ENCODE data around the gene VAV2. TPM values are rescaled to one million over a fixed set of nuclear protein-coding genes. Genes with fewer than 3 reads are reported as not detected.

Gene VAV2
- total RNA-seq, 1 experiment from 2014 or later = 9.7 TPM

GRCh38 chr9:133874659-133875058 lies 117.5 kb downstream of the VAV2 start:
- Histone ChIP-seq H3K27me3 (ENCODE audit: low read length) (no peaks in the 10 kb centered on the region), H3K4me2 (ENCODE audit: low read length) (peak overlapping the region; percentile 83), H3F3A (ENCODE audit: low read length, unreplicated experiment) (peaks cover 6% of the 10 kb centered on the region), H3K27ac (ENCODE audit: low read length) (peak overlapping the region; percentile 100), H3K9me3 (ENCODE audit: low read length) (no peaks in the 10 kb centered on the region), H3K36me3 (ENCODE audit: low read depth, low read length) (no peaks in the 10 kb centered on the region), H3K4me1 (ENCODE audit: insufficient read depth, low read length) (peaks cover 25% of the 10 kb centered on the region), H4K20me1 (ENCODE audit: low read length) (no peaks in the 10 kb centered on the region), H3K9me2 (replicated peaks; ENCODE audit: low read length) (no peaks in the 10 kb centered on the region), H3K79me2 (ENCODE audit: low read length) (peaks cover 43% of the 10 kb centered on the region), H3K9ac (ENCODE audit: low read length) (peak overlapping the region; percentile 85), H2AFZ (ENCODE audit: low read length) (0 out of 2 replicates have a peak overlapping the region, but pooled peaks have one; percentile 54), H3K4me3 (ENCODE audit: low read length) (peak overlapping the region; percentile 56; the same call in 1 of the 2 replicates)
- ChIA-PET CTCF (no interaction called here), POLR2A (ENCODE audit: unreplicated experiment) (no interaction called here)
- DNase-seq (no peak), ATAC-seq (peak; percentile 7; the same call in 1 of the 2 replicates)
- intact Hi-C loops (cut with micrococcal nuclease) = loop anchor here (2.0 kb wide), 1 partner anchor 118 kb away; the partner anchor contains the start of gene VAV2
- TF ChIP-seq EZH2phosphoT487 (IDR thresholded peaks at IDR 0.05; ENCODE audit: borderline replicate concordance, low read length) (no peak), EZH2 (IDR thresholded peaks at IDR 0.05; ENCODE audit: low read length, unreplicated experiment) (no peak), CTCF (conservative IDR thresholded peaks at IDR 0.05; ENCODE audit: low read depth, low read length) (no peak)
- no TSS peak for BruUV-seq (replicated peaks)

GRCh38 chr9:133874060-133874657 lies 118.0 kb downstream of the VAV2 start:
- TF ChIP-seq EZH2 (IDR thresholded peaks at IDR 0.05; ENCODE audit: low read length, unreplicated experiment) = no peak
- no peak for TF ChIP-seq EZH2phosphoT487 (IDR thresholded peaks at IDR 0.05; ENCODE audit: borderline replicate concordance, low read length)
- no peak for TF ChIP-seq CTCF (conservative IDR thresholded peaks at IDR 0.05; ENCODE audit: low read depth, low read length)
- H3K79me2 ChIP-seq (ENCODE audit: low read length) = peaks cover 45% of the 10 kb centered on the region
- 0 out of 2 replicates have a peak overlapping the region, but pooled peaks have one; percentile 54 for H2AFZ ChIP-seq (ENCODE audit: low read length)
- ChIA-PET CTCF (no interaction called here), POLR2A (ENCODE audit: unreplicated experiment) (interaction anchor here (1.1 kb wide), 1 partner anchor 70 kb away, joined by 3 read pairs; no protein-coding TSS in a partner anchor)
- peak overlapping the region; percentile 56 for H3K4me3 ChIP-seq (ENCODE audit: low read length)
- H3K27me3 ChIP-seq (ENCODE audit: low read length) = no peaks in the 10 kb centered on the region
- DNase-seq (peak; percentile 92), ATAC-seq (peak; percentile 87)
- no peaks in the 10 kb centered on the region for H3K9me2 ChIP-seq (replicated peaks; ENCODE audit: low read length)
- H3K9ac ChIP-seq (ENCODE audit: low read length) = peak overlapping the region; percentile 85
- no peaks in the 10 kb centered on the region for H3K9me3 ChIP-seq (ENCODE audit: low read length)
- intact Hi-C loops (cut with micrococcal nuclease) = loop anchor here (2.0 kb wide), 1 partner anchor 119 kb away; the partner anchor contains the start of gene VAV2
- H3K36me3 ChIP-seq (ENCODE audit: low read depth, low read length) = no peaks in the 10 kb centered on the region
- no TSS peak for BruUV-seq (replicated peaks)
- H3K4me1 ChIP-seq (ENCODE audit: insufficient read depth, low read length) = peaks cover 25% of the 10 kb centered on the region
- peaks cover 6% of the 10 kb centered on the region for H3F3A ChIP-seq (ENCODE audit: low read length, unreplicated experiment)
- H3K27ac ChIP-seq (ENCODE audit: low read length) = peak overlapping the region; percentile 100
- no peaks in the 10 kb centered on the region for H4K20me1 ChIP-seq (ENCODE audit: low read length)
- H3K4me2 ChIP-seq (ENCODE audit: low read length) = peak overlapping the region; percentile 83

GRCh38 chr9:133873461-133873891 lies 118.6 kb downstream of the VAV2 start:
- intact Hi-C loops (cut with micrococcal nuclease) = no loop called here
- Histone ChIP-seq H3K4me1 (ENCODE audit: insufficient read depth, low read length) (peaks cover 25% of the 10 kb centered on the region), H3K4me2 (ENCODE audit: low read length) (peak overlapping the region; percentile 83)

More at GRCh38 chr9:133873461-133873891, 118.6 kb downstream of the VAV2 start:
- no peaks in the 10 kb centered on the region for H3K9me3 ChIP-seq (ENCODE audit: low read length)
- CTCF ChIA-PET = no interaction called here
- H3K36me3 ChIP-seq (ENCODE audit: low read depth, low read length) = no peaks in the 10 kb centered on the region
- H3K79me2 ChIP-seq (ENCODE audit: low read length) = peaks cover 45% of the 10 kb centered on the region
- ATAC-seq = peak; percentile 3
- no peak for DNase-seq
- peak overlapping the region; percentile 85 for H3K9ac ChIP-seq (ENCODE audit: low read length)
- BruUV-seq (replicated peaks) = no TSS peak
- peak overlapping the region; percentile 100 for H3K27ac ChIP-seq (ENCODE audit: low read length)
- no peaks in the 10 kb centered on the region for H4K20me1 ChIP-seq (ENCODE audit: low read length)
- H3K27me3 ChIP-seq (ENCODE audit: low read length) = no peaks in the 10 kb centered on the region
- H3K4me3 ChIP-seq (ENCODE audit: low read length) = peak overlapping the region; percentile 56
- no peaks in the 10 kb centered on the region for H3K9me2 ChIP-seq (replicated peaks; ENCODE audit: low read length)
- peaks cover 6% of the 10 kb centered on the region for H3F3A ChIP-seq (ENCODE audit: low read length, unreplicated experiment)
- H2AFZ ChIP-seq (ENCODE audit: low read length) = 0 out of 2 replicates have a peak overlapping the region, but pooled peaks have one; percentile 54
- TF ChIP-seq EZH2phosphoT487 (IDR thresholded peaks at IDR 0.05; ENCODE audit: borderline replicate concordance, low read length) (no peak), EZH2 (IDR thresholded peaks at IDR 0.05; ENCODE audit: low read length, unreplicated experiment) (no peak), CTCF (conservative IDR thresholded peaks at IDR 0.05; ENCODE audit: low read depth, low read length) (no peak)
- POLR2A ChIA-PET (ENCODE audit: unreplicated experiment) = interaction anchor here (1.1 kb wide), 1 partner anchor 71 kb away, joined by 3 read pairs; no protein-coding TSS in a partner anchor
